HG03280 (cell line): ENCODE results near the gene ADGRG3.

Experiments used
- ATAC-seq: cut with Tn5 transposase; IDR thresholded peaks from one replicate; pipeline ENCODE4 v1.9.1; 2021; ENCODE audit warnings: mild to moderate bottlenecking, moderate library complexity; ENCODE audit not compliant: unreplicated experiment

ADGRG3 gene

DNA sequence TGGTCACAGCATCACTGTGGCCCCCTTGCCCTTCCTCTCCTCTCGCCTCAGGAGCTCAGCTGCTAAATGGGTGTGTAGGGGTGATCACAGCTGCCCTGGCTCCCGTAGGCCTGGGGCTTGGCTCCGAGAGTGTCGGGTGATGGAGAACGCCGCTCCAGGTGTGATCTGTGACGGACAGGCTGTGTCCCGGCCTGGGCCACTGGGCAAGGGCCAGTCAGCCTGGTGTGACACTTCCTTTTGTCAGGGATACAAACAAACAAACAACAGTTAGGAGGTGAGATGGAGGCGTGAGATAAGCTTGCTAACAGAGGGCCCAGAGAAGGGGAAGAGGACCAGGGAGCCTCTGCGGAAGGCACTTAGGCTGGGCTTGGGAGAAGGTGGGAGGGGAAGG, 37.7 kb upstream of the ADGRG3 start:
- ATAC-seq = no peak

DNA sequence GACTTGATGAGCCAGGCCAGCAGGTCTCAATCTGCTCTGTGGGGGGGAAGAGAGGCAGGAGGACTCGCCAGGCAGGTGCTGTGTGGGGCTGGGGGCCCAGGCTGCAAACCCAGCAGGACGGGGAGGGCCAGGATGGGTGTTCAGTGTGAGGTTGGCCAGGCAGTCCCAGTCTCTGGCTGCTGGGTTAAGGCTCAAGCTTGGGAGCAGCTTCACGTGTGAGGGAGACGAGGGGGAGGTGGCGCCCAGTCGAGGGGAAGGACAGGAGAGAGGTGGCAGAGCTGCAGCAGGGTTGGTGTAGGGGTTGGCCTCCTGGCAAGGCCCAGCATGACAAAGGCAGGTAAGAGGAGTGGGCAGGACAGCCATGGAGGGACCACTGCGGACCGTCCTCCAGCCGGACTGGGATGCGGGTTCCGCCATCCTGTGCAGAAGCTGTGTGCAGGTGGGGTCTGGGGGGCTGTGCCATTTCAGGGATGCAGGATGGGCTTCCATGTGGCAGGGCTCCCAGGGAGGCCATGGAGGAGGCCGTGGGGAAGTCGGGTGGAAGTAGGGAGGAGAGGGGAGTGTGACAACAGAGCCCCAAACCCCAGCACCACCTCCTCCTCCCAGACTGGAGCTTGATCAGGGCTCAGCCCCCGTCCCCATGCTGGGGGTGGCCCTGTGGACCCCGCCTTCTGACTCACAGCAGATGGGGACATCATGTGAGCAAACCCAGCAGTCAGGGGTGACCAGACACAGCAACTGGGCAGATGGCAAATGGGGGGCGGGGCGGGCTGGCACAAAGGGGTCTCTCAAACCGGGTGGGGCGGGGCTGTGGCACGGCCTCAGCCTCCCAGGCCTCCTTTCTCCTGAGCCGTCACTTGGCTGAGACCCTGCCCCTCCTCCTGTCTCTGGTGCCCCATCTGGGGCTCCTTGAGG, 36.9 kb upstream of the ADGRG3 start:
- no peak for ATAC-seq

- ATAC-seq = no peak
These were observed 35.5 kb upstream of the ADGRG3 start for GRCh38 chr16:57632568-57632967.

DNA sequence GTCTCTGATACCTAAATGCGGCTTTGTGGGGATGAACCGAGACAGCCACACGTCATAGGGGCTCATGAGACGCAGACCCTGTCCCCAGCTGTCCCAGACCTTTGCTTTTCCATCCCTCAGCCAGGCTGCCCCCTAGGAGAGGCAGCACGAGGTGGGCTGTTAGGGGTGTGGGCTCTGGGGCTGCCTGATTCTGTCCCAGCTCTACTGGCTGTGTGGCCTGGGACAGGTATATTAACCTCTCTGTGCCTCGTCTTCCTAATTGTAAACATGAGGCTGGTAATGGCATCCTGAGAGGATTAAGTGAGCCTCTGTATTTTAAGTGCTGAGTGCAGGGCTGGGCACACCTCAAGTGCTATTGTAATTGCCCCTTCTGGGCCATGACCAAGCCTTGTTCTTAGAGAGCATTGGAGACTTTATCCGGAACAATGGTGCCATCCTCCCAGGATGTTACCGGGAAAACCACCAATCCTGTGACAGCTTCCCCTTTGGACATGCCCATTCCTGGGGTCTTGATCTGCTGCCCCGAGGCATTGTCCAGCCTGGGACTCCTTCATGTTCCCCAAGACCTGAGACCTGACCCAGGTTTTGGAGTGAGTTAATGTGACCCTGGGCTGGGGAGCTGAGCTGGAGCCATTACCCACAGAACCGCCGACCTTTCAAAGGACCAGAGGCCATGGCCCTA, 34.6 kb upstream of the ADGRG3 start:
- no peak for ATAC-seq

GRCh38 chr16:57634171-57634570, 33.9 kb upstream of the ADGRG3 start:
- no peak for ATAC-seq

DNA sequence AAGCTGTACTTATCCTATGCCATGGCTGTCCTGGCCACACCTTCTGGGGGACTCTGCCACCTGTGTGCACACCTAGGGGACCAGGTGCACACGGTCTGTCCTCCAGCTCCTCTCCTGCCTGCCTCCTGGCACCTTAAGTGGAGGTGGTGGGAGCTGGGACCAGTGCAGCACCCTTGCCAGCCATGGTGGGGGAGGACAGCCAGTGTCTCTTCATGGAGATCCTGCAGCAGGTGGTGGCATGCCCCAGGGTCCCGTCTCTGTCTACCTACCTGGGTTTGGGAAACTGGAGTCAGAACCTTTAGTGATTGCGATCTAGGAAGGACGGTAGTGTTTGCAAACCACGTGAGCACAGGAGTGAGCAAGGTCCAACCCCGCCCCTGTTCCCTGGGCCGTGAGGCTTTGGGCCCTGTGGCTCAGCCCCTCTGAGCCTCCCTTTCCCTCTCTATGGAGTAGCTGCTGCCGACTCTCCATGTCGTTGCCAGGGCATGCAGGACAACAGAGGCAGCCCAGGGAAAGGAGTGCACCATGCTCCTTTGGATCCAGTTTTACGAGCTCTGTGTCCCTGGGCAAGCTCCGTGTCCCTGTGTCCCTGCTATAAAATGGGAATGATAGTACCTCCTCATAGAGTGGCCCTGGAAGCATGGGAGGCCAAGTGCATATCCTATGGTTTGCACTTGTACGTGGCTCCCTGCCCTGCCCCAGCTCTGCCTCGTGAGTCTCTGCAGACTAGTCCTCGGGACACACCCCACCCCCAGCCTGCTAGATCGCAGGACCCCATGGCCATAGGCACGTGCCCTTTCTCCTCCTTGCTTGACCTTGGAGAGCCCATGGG, 32.6 kb upstream of the ADGRG3 start:
- no peak for ATAC-seq

DNA sequence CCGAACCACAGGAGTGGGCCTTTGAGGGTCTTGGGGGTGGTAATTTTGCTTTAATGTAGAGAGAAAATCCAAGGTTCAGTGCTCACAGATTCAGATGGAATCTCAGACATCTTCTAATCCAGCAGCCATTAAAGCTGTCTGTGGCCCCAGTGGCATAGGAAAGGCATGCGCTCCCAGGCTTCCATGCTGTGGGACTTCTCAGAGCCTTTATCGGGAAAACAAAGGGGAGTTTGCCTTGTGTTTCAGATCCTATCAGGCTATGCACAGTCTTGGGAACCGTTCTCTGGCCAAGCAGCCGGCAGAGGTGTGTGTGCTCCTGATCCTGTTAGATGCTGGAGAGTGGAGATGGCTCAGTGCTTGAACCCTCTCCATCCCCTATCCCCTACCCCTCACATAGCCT, 31.9 kb upstream of the ADGRG3 start:
- no peak for ATAC-seq

- no peak for ATAC-seq
These were observed 31.1 kb upstream of the ADGRG3 start for GRCh38 chr16:57637020-57637419.

DNA sequence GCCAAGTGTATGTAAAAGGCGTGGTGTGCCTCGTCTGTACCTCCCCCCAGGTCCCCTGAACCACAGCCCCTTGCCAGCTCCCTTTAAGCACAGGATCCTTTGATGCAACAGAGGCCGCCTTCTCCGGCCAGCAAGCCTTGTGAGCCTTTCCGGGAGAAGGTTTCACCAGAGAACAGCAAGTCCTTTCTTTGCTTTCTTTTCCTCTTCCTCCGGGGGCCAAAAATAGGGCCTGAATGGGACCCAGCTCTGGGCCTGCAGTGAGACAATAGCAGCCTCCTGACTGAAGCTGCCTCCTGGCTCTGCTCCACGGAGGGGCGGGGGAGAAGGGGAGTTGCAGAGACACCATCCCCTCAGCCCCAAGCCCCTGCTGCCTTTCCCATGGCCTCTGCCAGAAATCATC, 30.7 kb upstream of the ADGRG3 start:
- ATAC-seq = no peak

DNA sequence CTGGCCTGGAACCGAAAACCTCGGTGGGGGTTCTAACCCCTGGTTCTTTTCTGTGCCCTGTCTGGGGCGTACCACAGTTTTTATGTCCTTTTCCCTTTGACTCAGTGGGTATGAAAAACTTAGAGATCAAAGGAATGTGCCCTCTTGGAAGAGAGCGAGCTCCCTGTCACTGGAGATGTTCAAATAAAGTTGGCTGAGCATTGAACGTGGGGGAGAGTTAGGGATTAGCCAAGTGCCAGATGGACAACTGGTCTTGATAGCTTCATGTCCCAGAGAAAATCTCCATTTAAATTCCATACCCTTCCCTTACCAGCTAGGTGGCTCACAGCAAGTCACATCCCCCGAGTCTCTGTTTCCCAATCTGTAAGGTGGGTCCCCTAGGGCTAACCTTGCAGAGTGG, 30.1 kb upstream of the ADGRG3 start:
- no peak for ATAC-seq

- ATAC-seq = no peak
These were observed 29.7 kb upstream of the ADGRG3 start for GRCh38 chr16:57638381-57638780.

GRCh38 chr16:57639172-57639887, 28.8 kb upstream of the ADGRG3 start:
- no peak for ATAC-seq

DNA sequence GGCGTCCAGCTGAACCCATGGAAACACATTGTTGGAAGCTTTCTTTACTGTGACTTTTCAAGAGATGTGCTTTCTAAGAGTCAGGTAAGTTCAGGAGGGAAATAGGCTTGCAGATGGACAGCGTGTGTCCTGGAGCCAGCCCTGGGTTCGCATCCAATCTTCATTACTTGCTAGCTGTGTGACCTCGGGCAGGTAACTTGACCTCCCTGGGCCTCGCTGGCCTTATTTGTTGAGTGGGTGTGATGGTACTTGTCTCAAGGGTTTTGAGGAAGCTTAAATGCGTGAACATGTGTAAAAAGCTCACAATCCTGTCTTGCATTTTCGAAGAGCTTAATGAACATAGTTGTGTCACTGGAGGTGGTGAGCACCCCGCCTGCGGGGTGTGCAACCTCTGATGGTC, 27.9 kb upstream of the ADGRG3 start:
- no peak for ATAC-seq

GRCh38 chr16:57640612-57641011, 27.5 kb upstream of the ADGRG3 start:
- ATAC-seq = no peak

- ATAC-seq = no peak
These were observed 25.7 kb upstream of the ADGRG3 start for GRCh38 chr16:57642160-57643135.

DNA sequence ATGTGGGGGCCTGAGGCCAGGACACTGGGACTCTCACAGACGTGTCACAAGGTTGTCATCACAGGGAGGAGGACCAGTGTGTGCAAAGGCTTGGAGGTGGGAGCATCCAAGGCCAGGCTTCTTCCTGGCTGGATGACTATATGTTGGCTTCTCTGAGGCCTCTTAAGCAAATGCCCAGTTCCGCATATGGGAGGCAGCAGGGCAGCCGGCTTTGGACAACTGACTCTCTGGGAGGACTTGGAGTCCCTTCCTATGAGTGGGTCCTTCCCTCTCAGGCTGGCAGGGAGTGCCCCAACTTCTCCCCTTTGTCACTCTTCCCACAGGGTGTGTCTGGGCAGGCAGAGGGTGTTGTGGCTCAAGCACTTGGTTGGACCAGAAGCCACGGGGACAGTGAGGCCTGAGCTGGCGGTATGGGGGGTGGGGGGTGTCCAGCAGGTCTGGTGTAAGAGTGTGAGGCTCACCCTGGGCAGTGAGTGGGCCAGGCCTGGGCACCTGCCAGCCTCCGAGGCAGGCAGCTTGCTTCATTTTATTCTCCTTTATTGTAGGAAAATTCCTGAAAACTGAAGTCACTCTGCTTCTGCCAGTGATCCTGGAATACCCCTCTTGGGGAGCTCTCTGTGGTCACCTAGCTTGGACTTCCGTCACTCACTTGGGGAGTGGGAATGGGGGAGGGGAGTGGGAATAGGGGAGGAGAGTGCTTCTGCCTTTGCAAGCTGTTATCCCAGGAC, 24.8 kb upstream of the ADGRG3 start:
- no peak for ATAC-seq

- ATAC-seq = no peak
These were observed 24.2 kb upstream of the ADGRG3 start for GRCh38 chr16:57643910-57644309.

DNA sequence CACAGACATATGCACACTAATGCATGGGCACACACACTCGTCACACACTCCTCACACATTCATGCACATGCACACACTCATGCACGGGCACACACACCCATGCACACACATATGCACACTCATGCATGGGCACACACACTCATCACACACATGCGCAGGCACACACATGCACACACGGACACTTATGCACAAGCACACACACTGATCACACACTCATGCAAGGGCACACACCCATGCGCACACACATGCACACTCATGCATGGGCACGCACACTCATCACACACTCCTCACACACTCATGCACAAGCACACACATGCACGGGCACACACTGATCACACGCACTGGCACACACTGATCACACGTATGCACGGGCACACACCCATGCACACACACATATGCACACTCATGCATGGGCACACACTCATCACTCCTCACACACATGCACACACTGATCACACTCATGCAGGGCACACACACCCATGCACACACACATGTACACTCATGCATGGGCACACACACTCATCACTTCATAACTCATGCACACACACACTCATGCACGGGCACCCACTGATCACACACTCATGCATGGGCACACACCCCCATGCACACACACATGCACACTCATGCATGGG, 23.6 kb upstream of the ADGRG3 start:
- ATAC-seq = no peak

DNA sequence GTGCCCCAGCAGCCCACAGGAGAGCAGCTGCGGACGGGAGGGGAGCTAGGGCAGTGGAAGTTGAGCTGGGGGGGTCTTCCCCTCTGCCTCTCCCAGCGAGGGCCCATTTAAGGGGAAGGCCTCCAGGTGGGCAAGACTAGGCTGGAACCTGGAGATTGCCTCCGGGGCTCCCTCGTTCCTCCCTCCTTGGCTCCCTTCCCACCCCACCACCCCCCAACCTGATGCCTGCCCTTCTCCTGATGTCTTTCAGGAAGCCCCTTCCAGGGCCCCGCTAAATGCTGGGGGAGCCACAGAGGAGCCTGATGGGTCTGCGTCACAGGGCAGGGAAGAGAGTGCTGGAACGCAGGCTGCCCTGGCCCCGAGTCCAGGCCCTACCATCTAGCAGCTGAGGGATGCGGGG, 22.9 kb upstream of the ADGRG3 start:
- no peak for ATAC-seq
